Right lobe of liver (tissue), 6 donors: ENCODE data around the gene FCAR. TPM values are rescaled to one million over a fixed set of nuclear protein-coding genes. Genes with fewer than 3 reads are reported as not detected.
A peak's percentile ranks its signal among the peaks of the same experiment; 100 is the strongest.
"Not testable (repeated sequence)": the region's sequence is repeated elsewhere in the genome, so short reads cannot be mapped to it uniquely, and the experiment has no call there.

Source experiments
- ATAC-seq, 4 donors: fragments of 200-7000 bp; cut with Tn5 transposase; one replicate each; pipeline ENCODE4 v1.9.1; 2020; ENCODE audit warnings: mild to moderate bottlenecking in 4 of 4, moderate library complexity in 4 of 4
- DNase-seq, 3 donors: peaks; one replicate each; pipeline ENCODE4 v3.0.0-alpha.2; 2020
- H3K27ac ChIP-seq, 3 donors: fragments of 200-600 bp; one replicate each; pipeline ENCODE4 v1.8.0; 2022
- H3K27me3 ChIP-seq, 2 donors: fragments of 200-600 bp; one replicate each; pipeline ENCODE4 v1.8.0; 2022
- H3K36me3 ChIP-seq, 4 donors: fragments of 200-600 bp; sonication (generic) in 1 of 4; one replicate each; pipeline versions ENCODE4 v1.5.1 to v1.8.0; 2017 to 2022; ENCODE audit warnings: control low read depth in 1 of 4
- H3K4me1 ChIP-seq, 4 donors: fragments of 200-600 bp; sonication (generic) in 1 of 4; one replicate each; pipeline versions ENCODE4 v1.5.1 to v1.8.0; 2017 to 2022; ENCODE audit warnings: control low read depth in 1 of 4
- H3K4me3 ChIP-seq, 3 donors: fragments of 200-600 bp; one replicate each; pipeline ENCODE4 v1.8.0; 2022
- H3K9me3 ChIP-seq, 4 donors: fragments of 200-600 bp; sonication (generic) in 1 of 4; one replicate each; pipeline versions ENCODE4 v1.5.1 to v1.8.0; 2017 to 2022; ENCODE audit warnings: control low read depth in 1 of 4
- CTCF ChIP-seq, 4 donors: fragments of 200-600 bp in 3 of 4; fragments of 450-650 bp in 1 of 4; IDR thresholded peaks; one replicate each; pipeline versions ENCODE4 v1.5.1 to v1.8.0; 2016 to 2022; ENCODE audit warnings: antibody characterized with exemption in 4 of 4, mild to moderate bottlenecking in 2 of 4
- POLR2A ChIP-seq: fragments of 450-650 bp; IDR thresholded peaks from one replicate; pipeline ENCODE4 v1.6.1; 2017; ENCODE audit warnings: antibody characterized with exemption, mild to moderate bottlenecking
- WGBS: methylation state at CpG from one replicate; pipeline ENCODE4 v1.1.6; 2018; ENCODE audit warnings: low coverage, low lambda C conversion rate; ENCODE audit not compliant: insufficient coverage; ENCODE audit errors: missing lambda C conversion rate; 5-methylcytosine and 5-hydroxymethylcytosine counted together
- intact Hi-C, 2 donors: fragments of 100-400 bp; cut with DNase I; formaldehyde crosslinking; loops; one replicate each; pipeline versions ENCODE4 v1.11.2 to v1.14.1; 2022
- total RNA-seq, 6 experiments: library from RNA; depleted of rRNA in 2 of 6; stranded (reverse); fragments of >200 nt in 2 of 6; fragmentation: NEBNext Ultra II Directional in 3 of 6; extraction: Animal tissue kit (Norgen Biotek cat#: 25700) in 3 of 6; gene quantifications; one replicate each; pipeline versions ENCODE4 v1.1.0 to v1.2.4, GENCODE V29; 2016 to 2023
- donor health status: DM: no; HTN: yes; CAD: no.
- donor health status: DM: no; HTN: no; CAD: no.
- donor health status: DM: no; HTN: no; CAD: no.
- donor health status: DM: no; HTN: yes; CAD: no.
- donor health status: DM: no; HTN: yes; CAD: no.

FCAR gene
- total RNA-seq, 6 experiments from 2014 or later: 0.22 to 0.73 (median 0.61) TPM; not detected in 1

DNA sequence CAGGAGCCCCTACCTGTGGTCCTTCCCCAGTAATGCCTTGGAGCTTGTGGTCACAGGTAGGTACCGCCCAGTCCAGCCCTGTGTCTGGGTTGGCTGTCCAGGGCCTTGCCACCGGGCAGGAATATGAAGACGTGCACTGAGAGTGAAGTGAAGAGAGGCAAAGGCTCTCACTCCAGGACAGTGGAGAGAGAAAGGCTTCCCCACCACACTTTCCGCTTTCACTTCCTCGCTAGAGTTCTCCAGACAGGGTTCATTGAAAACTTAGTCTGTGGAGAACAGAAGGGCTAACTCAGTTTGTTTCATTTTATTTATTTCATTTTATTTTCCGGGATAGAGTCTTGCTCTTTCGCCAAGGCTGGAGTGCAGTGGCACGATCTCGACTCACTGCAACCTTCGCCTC is 14.2 kb downstream of the FCAR start:
- H3K4me1 ChIP-seq: no peaks in the 10 kb centered on the region
- WGBS: 67% methylated on average over 6 of the region's 10 CpGs
- no peak overlapping the region for H3K4me3 ChIP-seq
- ATAC-seq (peak in 3 of 4 donors; percentile 27 to 64 (median 43)), DNase-seq (no peak)
- H3K27me3 ChIP-seq: no peaks in the 10 kb centered on the region
- intact Hi-C loops: no loop called here
- H3K27ac ChIP-seq: no peak overlapping the region
- H3K9me3 ChIP-seq: no peaks in the 10 kb centered on the region
- no peaks in the 10 kb centered on the region for H3K36me3 ChIP-seq
- TF ChIP-seq CTCF (IDR thresholded peaks at IDR 0.05) (no peak), POLR2A (no peak)

DNA sequence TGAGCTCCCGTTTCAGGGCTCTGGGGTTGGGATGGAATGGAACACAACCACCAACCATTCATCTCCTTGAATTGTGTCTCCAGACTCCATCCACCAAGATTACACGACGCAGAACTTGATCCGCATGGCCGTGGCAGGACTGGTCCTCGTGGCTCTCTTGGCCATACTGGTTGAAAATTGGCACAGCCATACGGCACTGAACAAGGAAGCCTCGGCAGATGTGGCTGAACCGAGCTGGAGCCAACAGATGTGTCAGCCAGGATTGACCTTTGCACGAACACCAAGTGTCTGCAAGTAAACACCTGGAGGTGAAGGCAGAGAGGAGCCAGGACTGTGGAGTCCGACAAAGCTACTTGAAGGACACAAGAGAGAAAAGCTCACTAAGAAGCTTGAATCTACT is 15.5 kb downstream of the FCAR start:
- no peak overlapping the region for H3K27ac ChIP-seq
- no peaks in the 10 kb centered on the region for H3K36me3 ChIP-seq
- no peaks in the 10 kb centered on the region for H3K4me1 ChIP-seq
- H3K27me3 ChIP-seq: no peaks in the 10 kb centered on the region
- intact Hi-C loops: no loop called here
- ATAC-seq (no peak), DNase-seq (no peak)
- 56% methylated on average over 8 of the region's 11 CpGs for WGBS
- TF ChIP-seq CTCF (IDR thresholded peaks at IDR 0.05) (no peak), POLR2A (no peak)
- H3K4me3 ChIP-seq: no peak overlapping the region
- no peaks in the 10 kb centered on the region for H3K9me3 ChIP-seq

DNA sequence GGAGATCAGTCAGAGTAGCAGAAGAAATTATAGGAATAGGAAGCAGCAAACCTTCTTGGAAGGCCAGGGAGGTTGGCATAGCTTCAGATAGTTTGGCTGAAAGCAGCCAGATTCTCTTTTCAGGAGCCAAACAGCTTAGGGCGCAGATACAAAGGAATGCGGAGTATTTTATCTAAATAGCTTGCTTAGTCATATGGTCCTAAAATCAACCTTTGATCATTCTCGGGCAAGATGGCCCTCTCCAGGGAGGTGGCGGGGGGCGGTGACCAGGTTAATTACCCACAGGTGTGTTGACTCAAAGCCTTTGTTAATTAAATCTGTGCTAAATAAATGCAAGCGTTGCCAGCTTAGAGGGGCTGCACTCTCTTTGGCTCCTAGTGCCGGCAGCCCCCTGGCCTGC is 19.4 kb downstream of the FCAR start:
- intact Hi-C loops: no loop called here
- DNase-seq: no peak

GRCh38 chr19:54894106-54894505 is 20.1 kb downstream of the FCAR start:
- H3K36me3 ChIP-seq, H3K27me3 ChIP-seq, H3K4me1 ChIP-seq, H3K9me3 ChIP-seq, H3K4me3 ChIP-seq, intact Hi-C loops, H3K27ac ChIP-seq, ATAC-seq: not testable (repeated sequence)
- peak in 1 of 3 donors; percentile 18 for DNase-seq
- 68% methylated on average over 7 of the region's 16 CpGs for WGBS

More for the DNA sequence above, 19.4 kb downstream of the FCAR start:
- Histone ChIP-seq H3K9me3 (no peaks in the 10 kb centered on the region), H3K36me3 (no peaks in the 10 kb centered on the region), H3K4me3 (no peak overlapping the region), H3K4me1 (no peaks in the 10 kb centered on the region), H3K27ac (no peak overlapping the region), H3K27me3 (no peaks in the 10 kb centered on the region)
- WGBS: 49% methylated on average over 4 of the region's 7 CpGs
- TF ChIP-seq CTCF (IDR thresholded peaks at IDR 0.05) (no peak), POLR2A (no peak)
- ATAC-seq: no peak

DNA sequence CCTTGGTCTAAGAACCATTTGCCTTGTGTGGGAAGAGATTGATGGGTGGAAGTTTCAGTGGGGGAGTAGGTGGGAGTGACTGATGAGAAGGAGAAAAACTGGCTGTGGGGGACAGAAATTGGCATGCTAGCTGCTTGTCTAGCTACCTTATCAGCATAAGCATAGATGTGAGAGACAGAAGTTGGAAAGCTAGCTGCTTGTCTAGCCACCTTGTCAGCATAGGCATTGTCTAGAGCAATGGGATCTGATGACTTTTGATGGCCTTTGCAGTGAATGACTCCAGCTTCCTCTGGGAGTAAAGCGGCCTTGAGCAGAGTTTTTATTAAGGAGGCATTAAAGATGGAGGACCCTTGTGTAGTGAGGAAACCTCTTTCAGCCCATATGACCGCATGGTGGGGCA is 22.0 kb downstream of the FCAR start:
- Histone ChIP-seq H3K4me3 (no peak overlapping the region), H3K36me3 (no peaks in the 10 kb centered on the region), H3K27me3 (no peaks in the 10 kb centered on the region), H3K9me3 (no peaks in the 10 kb centered on the region), H3K4me1 (no peaks in the 10 kb centered on the region), H3K27ac (no peak overlapping the region)
- no peak for DNase-seq
- TF ChIP-seq POLR2A (no peak), CTCF (IDR thresholded peaks at IDR 0.05) (no peak)
- WGBS: 51% methylated on average over 2 of the region's 2 CpGs
- intact Hi-C loops: no loop called here
- no peak for ATAC-seq

- intact Hi-C loops, H3K27ac ChIP-seq, DNase-seq, H3K4me3 ChIP-seq, H3K36me3 ChIP-seq, H3K4me1 ChIP-seq, ATAC-seq, H3K9me3 ChIP-seq, H3K27me3 ChIP-seq: not testable (repeated sequence)
- WGBS: 54% methylated on average over 7 of the region's 7 CpGs
Observed at GRCh38 chr19:54898685-54899084, 24.6 kb downstream of the FCAR start.

DNA sequence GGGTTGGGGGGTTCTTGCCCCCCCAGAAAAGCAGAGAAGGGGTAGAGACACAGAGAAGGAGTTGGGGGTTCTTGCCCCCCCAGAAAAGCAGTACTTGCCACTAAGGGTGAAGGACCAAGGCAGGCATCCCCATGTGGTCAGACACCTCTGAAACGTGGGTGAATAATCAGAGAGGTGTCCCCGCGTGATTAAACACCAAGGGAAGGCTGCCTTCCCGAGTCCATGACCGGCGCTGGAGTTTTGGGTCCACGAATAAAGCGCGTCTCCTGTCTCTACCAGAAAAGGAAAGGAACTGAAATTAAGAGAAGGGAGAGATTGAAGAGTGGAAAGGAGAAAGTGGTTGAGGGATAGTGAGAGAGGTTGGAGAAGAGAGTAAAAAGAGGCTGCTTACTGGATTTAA is 25.6 kb downstream of the FCAR start:
- H3K27me3 ChIP-seq, ATAC-seq, H3K4me3 ChIP-seq, H3K9me3 ChIP-seq, H3K27ac ChIP-seq, H3K4me1 ChIP-seq, H3K36me3 ChIP-seq, intact Hi-C loops: not testable (repeated sequence)
- DNase-seq: peak in 1 of 3 donors; percentile 15
- WGBS: 72% methylated on average over 9 of the region's 9 CpGs

GRCh38 chr19:54901153-54901552 is 27.1 kb downstream of the FCAR start:
- H3K9me3 ChIP-seq, H3K4me1 ChIP-seq, H3K27ac ChIP-seq, ATAC-seq, H3K4me3 ChIP-seq, H3K27me3 ChIP-seq, intact Hi-C loops, H3K36me3 ChIP-seq: not testable (repeated sequence)
- DNase-seq: peak in 1 of 3 donors; percentile 47
- WGBS: 33% methylated on average over 1 of the region's 8 CpGs
